HG02678 (cell line): ENCODE results near the gene CDC16.
A peak's percentile ranks its signal among the peaks of the same experiment; 100 is the strongest.
"Not testable (repeated sequence)": the region's sequence is repeated elsewhere in the genome, so short reads cannot be mapped to it uniquely, and the experiment has no call there.

Source experiments
- ATAC-seq: cut with Tn5 transposase; IDR thresholded peaks from one replicate; pipeline ENCODE4 v1.9.1; 2021; ENCODE audit warnings: mild to moderate bottlenecking, moderate library complexity; ENCODE audit not compliant: unreplicated experiment

Gene CDC16

DNA sequence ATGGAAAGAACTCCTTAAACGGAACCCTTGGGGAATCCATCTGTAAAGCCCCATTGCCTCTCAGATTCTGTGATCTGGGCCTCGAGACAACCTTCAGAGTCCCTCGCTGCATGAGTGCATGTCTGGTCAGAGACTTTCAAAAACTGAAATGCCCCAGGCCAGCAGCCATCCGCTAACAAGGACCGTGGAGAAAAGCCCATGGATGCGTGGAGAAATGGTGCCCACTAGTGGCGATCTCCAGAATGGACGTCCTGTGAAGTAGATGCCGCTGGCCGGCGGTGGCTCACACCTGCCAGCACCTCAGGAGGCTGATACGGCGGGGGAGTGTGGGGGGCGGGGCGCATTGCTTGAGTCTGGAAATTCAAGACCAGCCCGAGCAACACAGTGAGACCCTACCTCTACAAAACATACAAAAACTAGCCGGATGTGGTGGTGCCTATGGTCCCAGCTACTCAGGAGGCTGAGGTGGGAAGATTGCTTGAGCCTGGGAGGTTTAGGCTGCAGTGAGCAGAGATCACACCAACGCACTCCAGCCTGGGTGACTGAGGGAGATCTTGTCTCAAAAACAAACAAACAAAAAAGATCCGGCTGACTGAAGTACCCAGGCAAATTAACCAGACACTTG lies 7.9 kb upstream of the CDC16 start:
- ATAC-seq, result peak; percentile 76

DNA sequence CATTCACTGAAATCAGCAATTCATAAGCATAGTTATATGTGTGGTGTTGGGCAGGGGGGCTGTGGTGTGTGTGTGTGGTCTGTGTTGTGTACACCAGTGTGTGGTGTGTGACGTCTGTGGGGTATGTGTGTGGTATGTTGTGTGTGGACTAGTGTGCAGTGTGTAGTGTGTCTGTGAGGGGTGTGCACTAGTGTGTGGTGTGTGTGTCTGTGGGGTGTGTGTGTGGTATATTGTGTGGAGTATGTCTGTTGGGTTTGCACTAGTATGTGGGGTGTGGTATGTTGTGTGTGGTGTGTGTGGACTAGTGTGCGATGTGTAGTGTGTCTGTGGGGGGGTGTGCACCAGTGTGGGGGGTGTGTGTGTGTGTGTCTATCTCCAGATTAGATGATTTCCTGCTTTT lies 7.2 kb upstream of the CDC16 start:
- ATAC-seq, result no peak

DNA sequence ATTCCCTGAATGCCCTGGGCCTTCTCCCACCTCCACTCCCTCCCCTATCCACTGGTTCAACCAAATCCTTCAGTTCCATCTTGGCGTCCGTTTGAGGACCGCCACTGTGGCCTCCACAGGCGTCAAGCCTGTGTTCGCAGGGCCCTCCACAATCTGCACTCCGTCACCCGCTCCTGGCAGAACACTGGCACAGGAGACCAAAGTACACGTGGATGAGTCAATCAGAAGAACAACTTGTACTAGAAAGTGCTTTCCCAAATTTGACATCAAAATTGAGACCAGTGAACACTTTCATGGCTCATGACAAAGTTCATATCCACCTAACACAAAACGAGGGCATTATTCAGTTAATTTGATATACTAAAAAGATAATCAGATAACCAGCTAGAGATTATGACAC lies 6.5 kb upstream of the CDC16 start:
- ATAC-seq, result no peak

DNA sequence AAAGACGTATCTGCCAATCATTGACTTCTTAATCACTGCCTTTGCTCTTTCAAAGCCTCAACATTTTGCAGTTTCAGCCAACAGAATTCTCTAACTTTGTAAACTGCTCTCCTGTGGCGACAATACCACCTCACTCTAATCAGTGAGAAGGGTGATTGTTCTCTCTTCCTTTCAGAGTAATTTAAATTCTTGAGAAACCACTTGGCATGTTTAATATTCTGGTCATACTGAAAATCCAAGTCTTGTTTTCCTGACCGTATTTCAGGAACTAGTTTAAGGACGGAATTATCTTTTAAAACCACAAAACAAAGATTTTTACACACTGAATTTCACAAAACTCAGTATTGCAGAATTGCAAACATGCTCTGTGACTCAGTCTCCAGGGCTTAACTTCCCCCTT lies 5.2 kb upstream of the CDC16 start:
- ATAC-seq, result no peak

DNA sequence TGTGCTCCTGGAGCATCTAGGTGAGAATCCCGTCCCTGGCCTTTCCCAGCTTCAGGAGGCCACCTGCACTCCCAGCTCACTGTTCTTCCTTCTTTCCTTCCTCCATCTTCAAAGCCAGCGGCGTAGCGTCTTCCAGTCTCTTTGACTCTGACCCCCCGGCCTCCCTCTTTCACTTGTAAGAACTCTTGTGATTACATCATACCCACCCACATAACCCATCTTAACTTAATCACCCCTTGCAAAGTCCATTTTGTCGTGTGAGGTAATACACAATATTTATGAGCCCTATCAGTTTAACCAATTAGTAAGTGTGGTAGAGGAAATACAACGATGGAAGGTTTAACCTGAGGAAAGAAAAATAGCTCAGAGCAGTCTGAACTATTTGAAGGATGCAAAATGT lies 4.6 kb upstream of the CDC16 start:
- ATAC-seq, result no peak

DNA sequence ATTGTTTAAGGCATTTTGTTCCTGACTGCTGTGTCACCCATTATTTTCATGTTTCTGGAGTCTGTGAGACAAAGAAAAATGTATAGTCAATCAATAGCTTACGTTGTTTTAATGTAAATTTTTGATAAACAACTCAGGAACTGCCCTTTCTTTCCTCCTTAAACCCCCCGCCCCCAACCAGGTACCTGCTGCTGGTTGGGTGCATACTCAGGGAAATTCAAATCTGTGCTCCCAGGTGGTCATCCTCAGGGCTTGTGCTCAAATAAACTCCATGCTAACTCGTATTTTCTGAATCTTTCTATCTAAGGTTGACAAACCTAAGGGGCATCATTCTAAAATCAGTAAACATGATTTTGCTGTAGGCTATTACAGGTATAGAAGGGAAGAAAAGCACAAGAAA lies 4.1 kb upstream of the CDC16 start:
- ATAC-seq, result no peak

DNA sequence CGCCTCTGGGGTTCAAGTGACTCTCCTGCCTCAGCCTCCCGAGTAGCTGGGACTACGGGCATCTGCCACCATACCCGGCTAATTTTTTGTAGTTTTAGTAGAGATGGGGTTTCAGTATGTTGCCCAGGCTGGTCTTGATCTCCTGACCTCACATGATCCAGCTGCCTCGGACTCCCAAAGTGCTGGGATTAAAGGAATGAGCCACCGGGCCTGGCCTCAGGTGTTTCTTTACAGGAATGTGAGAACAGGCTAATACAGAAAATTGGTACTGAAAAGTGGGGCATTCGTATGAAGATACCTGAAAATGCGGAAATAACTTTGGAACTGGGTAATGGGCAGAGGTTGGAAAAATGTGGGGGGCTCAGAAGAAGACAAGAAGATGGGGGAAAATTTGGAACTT lies 2.8 kb upstream of the CDC16 start:
- no peak for ATAC-seq

DNA sequence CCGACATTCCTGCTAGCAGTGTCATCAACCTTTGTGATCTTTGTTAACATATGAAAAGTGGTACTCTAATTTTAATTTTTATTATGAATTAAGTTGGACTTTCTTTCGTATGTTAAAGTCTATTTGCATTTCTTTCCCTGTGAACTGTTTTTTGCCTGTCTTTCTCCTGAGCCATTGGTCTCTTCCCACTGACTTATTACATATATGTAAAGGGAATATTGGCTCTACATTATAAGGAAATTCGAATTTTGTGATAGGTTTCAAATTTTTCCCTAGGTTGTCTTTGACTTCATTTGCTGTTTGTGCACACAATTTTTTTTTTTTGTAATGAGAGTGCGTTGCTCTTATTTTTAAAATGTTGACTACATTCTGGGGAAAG lies 442 bp upstream of the CDC16 start:
- ATAC-seq, result no peak

DNA sequence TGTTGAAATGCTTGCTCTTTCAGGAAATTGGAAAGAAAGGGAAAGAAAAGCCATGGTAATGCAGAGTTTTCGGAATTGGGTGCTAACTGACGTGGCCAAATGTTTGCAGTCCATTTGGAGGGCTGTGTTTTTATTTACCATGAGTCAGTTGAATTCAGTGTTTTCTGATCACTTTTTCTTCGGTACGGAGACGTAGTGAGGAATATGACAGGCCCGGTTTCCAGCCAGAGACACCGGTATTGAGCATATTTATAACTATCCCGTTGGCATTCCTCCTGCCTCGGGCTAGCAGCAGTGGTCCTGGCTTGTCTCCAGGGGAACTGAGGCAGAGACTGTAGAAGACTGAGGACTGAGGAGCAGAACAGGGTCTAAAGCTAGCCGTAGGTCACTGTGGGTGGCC lies 1.0 kb downstream of the CDC16 start:
- ATAC-seq, result no peak

DNA sequence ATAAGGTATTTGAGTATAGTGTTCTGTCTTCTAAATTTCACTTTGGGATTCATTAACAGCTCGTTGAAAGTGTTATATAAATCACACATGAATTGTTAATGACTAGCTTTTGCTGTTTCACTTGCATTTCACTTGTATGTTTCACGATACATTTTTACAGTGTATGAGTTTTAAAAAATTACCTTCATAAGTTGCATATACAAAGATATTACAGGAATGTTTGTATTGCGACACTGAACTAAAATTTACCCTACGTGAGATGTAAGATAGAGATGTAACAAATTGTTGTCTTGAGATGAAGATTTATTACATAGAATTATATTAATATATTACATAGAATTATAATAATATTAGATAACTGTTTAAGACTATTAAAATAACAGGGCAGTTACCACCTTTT lies 1.5 kb downstream of the CDC16 start:
- ATAC-seq, result no peak

DNA sequence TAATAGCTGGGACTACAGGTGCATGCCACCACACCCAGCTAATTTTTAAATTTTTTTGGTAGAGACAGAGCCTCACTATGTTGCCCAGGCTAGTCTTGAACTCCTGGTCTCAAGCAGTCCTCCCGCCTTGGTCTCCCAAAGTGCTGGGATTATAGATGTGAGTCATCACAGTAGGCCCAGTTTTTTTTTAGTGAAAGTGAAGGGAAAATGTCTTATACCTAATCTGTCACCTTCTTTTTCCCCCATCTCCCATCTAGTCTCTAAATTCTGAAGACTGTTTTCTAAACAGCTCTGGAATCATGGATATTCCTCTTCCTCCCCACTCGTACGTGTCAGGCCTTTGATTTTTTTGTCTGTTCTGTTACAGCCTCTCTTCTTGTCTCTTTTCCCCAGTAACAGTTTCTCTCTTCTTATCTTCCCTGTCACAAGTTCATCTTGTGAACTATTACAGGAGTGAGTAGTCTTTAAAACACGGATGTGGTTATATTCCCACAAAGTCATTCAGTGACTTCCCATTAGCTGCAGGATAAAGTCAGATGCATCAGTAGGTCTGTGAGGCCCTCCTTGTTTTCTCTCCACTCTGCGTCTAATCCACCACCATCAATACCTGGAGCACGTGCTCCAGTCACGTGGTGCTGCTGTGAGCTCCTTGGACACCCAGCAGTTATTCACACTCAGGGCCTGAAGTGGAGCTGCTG lies 2.9 kb downstream of the CDC16 start:
- no peak for ATAC-seq

DNA sequence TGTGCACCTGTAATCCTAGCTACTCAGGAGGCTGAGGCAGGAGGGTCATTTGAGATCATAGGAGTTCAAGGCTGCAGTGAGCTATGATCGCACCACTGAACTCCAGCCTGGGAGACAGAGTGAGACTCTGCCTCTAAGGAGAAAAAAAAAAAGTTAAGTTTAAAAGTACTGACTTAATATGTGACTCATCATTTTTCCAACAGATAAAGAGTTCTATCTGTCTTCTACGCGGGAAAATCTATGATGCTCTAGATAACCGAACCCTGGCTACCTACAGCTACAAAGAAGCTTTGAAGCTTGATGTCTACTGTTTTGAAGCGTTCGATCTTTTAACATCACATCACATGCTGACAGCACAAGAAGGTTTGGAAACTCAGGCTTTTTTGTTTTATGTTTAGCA lies 7.2 kb downstream of the CDC16 start:
- ATAC-seq, result no peak

DNA sequence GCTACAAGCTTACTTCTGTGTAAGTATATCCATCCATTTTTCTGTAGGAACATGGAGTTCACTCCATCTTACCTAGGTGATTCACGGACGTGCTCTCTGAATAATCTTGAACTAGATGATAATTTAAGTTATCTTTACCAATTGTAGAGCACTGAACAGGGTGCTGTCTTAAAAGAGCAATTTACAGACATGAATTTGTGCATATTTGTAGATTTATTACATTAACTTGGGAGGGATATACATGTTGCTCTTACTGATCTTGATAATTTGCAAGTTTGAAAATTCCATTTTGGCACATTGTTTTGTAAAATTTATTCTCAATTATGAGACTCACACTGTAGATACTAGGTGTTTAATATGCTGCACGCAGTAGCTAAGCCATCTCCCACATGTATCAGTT lies 9.3 kb downstream of the CDC16 start:
- ATAC-seq, result no peak

DNA sequence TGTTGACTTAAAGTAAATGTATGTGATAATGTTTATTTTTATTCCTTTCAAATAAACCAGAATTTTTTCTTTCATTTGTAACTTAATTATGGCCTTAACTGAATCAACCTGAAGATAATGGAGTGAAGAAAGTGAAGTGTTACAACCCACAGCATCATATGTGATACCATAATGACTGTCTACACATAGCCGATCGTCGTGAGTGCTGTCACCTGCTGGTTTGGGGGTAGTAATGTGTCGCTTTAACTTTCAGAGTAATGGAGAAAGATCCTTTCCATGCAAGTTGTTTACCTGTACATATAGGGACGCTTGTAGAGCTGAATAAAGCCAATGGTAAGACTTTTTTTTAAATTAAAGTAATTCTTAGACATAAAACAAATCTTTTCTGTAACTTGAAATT lies 9.9 kb downstream of the CDC16 start:
- ATAC-seq, result no peak

DNA sequence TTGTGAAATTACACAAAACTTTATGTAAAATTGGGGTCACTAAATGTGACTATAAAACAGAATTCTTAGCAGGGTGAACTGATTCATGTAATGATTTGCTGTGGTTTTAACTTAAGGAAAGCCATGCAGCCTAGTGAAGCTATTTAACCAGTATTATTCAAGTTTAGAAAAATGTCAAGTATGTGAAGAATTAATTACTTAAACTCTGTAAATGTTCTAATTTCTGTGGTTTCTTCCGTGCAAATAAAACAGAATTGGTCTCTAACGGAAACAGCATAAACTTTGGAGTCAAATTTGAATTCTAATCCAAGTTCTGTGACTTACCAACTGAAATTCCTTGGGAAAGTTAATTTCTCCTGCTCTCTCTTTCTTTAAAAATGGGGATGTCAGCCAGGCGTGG lies 13.3 kb downstream of the CDC16 start:
- no peak for ATAC-seq

DNA sequence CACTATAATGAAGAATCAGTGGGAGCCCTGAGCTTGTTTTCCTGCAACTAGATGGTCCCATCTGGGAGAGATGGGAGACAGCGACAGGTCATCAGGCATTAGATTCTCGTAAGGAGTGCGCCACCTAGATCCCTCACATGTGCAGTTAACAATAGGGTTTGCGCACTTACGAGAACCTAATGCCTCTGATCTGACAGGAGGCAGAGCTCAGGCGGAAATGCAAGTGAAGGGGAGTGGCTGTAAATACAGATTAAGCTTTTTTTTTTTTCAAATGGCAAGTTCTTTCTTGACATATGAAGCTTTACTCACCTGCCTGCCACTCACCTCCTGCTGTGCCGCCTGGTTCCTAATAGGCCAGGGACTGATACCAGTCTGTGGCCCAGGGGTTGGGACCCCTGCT lies 14.4 kb downstream of the CDC16 start:
- no peak for ATAC-seq

DNA sequence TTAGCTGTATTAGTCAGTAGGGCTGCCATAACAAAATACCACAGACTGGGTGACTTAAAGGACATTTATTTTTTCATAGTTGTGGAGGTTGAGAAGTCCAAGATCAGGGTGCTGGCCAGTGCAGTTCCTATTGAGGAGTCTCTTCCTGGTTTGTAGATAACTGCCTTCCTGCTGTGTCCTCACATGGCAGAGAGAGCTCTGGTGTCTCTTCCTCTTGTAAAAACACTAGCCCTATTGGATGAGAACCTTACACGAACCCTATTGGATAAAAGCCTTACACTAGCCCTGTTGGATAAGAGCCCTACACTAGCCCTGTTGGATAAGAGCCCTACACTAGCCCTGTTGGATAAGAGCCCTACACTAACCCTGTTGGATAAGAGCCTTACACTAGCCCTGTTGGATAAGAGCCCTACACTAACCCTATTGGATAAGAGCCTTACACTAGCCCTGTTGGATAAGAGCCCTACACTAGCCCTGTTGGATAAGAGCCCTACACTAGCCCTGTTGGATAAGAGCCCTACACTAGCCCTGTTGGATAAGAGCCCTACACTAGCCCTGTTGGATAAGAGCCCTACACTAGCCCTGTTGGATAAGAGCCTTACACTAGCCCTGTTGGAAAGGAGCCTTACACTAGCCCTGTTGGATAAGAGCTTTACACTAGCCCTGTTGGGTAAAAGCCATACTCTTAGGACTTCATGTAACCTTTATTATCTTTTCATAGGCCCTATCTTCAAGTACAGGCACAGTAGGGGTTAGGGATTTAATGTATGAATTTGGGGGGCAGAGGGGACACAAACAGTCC lies 17.1 kb downstream of the CDC16 start:
- ATAC-seq, result not testable (repeated sequence)

DNA sequence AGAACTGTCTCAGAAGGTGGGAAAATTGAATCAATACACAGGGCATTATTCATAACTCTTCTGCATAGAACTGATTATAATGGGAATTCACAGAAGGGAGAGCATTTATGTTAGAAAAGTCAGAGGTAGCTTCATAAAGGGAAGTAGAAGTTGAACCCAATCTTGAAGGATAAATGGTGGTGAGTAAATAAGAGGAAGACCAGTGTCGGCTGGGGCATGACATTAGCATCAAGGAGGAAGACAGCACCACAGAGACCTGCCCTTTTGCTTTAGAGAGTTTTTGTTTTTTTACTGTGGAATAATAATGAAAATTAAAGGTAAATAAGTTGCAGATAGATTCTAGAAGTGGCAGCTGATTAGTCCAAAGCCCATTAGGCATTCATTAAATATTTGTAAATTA lies 21.9 kb downstream of the CDC16 start:
- no peak for ATAC-seq

DNA sequence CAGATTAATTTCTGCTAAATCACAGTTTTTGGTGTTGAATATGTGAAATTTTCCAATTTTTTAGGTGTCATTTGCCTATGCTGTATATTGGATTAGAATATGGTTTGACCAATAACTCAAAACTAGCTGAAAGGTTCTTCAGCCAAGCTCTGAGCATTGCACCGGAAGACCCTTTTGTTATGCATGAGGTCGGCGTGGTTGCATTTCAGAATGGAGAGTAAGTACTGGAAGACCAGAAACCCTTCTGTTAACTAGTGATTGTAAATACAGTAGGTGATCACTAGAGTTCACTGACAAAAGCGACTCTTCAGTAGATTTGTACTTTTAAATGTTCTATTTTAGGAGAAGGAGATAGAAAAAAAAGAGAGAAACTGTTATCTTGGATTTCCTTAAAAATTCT lies 22.3 kb downstream of the CDC16 start:
- no peak for ATAC-seq

DNA sequence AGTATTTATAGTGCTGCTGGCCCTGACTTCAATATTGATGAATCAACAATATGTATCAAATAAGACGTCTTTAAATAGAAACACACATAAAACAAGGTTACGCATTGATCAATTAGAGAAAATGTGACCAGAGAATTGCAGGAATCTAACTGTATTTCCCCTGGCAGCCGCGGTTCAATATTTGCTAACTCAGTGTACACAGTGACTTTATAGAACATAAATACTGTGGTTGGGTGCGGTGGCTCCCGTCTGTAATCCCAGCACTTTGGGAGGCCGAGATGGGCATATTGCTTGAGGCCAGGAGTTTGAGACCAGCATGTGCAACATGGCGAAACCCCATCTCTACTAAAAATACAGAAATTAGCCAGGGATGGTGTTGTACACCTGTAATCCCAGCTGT lies 23.9 kb downstream of the CDC16 start:
- no peak for ATAC-seq

DNA sequence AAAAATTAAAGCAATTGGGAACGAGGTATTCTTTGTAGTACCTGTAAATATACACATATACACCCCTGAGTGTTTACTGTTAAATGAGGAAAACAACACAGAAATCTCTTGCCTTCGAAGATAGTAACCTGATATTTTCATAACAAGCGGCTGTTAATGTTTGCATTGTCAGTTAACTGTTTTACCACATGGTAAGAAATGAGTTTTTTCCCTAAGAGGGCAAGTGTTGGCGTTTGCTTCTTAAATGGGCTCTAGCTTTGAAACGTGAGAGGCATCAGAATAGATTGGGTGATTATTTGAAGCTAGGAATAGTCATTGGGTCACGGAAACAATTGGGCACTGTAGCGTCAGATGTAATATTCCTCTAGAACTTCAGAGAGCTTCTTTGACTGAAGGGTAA lies 24.7 kb downstream of the CDC16 start:
- no peak for ATAC-seq

DNA sequence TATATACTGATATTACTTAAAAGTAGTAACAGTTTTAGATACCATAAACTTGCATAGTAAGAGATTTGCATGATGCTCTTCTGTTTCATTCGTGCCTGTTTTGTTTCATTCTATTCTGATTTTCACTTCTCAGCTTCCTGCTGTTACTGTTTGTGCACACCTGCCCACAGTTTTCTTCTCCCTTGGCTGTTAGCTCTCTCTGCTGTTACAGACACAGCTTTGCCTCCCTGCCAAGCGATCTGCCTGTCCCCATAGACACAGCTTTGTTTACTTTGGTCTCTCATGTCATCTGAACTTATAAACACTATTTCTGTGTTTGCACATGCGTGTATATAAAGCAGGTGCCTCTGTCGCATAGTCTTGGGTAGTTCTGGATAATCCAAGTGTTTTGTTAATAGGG lies 25.3 kb downstream of the CDC16 start:
- no peak for ATAC-seq
